ENCODE data around the gene SLC9B2. TPM values are rescaled to one million over a fixed set of nuclear protein-coding genes. Genes with fewer than 3 reads are reported as not detected.
"Not testable (repeated sequence)": the region's sequence is repeated elsewhere in the genome, so short reads cannot be mapped to it uniquely, and the experiment has no call there.

SLC9B2 gene
- total RNA-seq, 1 donor from 2014 or later: 19.9 TPM

DNA sequence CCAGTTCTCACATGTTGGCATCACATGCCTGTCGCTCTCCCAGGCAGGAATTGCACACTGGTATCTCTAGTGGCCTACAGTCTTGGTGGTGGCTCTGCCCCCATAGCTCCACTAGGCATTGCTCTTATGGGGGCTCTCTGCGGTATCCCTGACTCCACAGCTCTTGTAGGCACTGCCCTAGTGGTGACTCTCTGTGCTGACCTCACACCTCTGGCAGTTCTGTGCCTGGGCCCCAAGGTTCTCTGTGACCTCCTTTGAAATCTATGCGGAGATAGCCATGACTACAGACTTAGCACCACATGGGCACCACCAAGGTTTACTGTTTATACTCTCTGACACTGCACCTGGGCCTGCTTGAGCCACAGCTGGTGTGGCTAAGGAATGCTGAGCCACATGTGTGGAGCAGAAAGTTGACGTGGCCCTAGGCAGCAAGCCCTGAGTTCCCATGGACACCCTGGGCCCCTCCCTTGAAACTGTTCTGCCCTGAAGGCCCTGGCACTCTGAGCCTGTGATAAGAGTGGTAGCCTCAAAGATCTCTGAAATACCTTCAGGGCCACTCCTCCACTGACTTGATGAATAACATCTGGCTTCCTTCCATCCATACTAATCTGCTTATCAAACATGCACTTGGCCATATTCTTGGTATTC, 65.1 kb downstream of the SLC9B2 start:
- H3K27me3 Mint-ChIP-seq (ENCODE audit: unreplicated experiment): peaks cover 10% of the 10 kb centered on the region
- no peaks in the 10 kb centered on the region for H3K9me3 Mint-ChIP-seq (ENCODE audit: unreplicated experiment)
- TF ChIP-seq, protein P1, sequence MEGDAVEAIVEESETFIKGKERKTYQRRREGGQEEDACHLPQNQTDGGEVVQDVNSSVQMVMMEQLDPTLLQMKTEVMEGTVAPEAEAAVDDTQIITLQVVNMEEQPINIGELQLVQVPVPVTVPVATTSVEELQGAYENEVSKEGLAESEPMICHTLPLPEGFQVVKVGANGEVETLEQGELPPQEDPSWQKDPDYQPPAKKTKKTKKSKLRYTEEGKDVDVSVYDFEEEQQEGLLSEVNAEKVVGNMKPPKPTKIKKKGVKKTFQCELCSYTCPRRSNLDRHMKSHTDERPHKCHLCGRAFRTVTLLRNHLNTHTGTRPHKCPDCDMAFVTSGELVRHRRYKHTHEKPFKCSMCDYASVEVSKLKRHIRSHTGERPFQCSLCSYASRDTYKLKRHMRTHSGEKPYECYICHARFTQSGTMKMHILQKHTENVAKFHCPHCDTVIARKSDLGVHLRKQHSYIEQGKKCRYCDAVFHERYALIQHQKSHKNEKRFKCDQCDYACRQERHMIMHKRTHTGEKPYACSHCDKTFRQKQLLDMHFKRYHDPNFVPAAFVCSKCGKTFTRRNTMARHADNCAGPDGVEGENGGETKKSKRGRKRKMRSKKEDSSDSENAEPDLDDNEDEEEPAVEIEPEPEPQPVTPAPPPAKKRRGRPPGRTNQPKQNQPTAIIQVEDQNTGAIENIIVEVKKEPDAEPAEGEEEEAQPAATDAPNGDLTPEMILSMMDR (IDR thresholded peaks at IDR 0.05): no peak
- H3K27ac Mint-ChIP-seq (ENCODE audit: unreplicated experiment): no peak overlapping the region
- H3K36me3 Mint-ChIP-seq (ENCODE audit: unreplicated experiment): no peaks in the 10 kb centered on the region
- DNase-seq (ENCODE audit: extremely low spot score, unreplicated experiment): no peak
- no peak overlapping the region for H3K4me3 Mint-ChIP-seq (ENCODE audit: unreplicated experiment)
- H3K4me1 Mint-ChIP-seq (ENCODE audit: unreplicated experiment): no peaks in the 10 kb centered on the region

DNA sequence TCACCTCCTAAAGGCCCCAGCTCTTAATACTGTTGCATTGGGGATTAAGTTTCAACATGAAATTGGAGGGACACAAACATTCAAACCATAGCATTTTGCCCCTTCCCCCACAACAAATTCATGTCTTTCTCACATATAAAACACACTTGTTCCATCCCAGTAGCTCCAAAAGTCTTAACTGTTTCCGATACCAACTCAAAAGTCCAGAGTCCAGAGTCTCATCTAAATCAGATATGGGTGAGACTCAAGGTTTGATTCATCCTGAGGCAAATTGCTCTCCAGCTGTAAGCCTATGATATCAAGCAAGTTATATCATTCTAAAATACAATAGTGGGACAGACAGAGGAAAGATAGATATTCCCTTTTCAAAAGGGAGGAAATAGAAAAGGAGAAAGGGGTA, 65.8 kb downstream of the SLC9B2 start:
- H3K27me3 Mint-ChIP-seq (ENCODE audit: unreplicated experiment): peaks cover 16% of the 10 kb centered on the region

DNA sequence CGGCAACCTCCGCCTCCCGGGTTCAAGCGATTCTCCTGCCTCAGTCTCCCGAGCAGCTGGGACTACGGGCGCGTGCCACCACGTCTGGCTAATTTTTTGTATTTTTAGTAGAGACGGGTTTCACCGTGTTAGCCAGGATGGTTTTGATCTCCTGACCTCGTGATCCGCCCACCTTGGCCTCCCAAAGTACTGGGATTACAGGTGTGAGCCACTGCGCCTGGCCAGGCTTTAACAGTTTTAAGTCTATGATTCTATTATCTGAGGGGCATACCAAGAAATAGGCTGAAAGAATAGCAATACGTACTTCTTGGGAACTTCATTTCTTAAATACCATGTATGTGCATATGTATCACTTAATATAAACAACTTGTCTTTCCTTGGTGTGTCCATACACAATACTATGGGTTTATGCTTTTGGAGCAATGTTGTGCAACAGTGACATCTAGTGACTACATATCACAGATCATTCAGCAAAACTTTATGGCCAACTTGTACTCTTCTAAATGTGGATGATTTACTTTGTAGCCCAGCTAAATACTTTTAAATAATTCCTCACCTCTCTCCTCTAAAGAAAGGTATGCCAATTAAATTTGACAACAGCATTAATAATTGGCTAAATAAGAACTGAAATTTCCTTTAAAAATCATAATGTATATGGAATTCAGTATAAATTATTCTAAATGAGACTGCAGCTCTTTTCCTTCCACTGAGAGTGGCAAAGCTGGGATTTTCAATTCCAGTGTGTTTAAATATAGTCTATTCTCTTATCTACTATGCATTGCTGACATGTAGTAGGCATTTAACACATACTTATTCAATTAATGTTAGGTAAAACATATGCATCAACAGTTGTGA, 67.5 kb downstream of the SLC9B2 start:
- Mint-ChIP-seq H3K27ac (ENCODE audit: unreplicated experiment) (no peak overlapping the region), H3K9me3 (ENCODE audit: unreplicated experiment) (no peaks in the 10 kb centered on the region), H3K27me3 (ENCODE audit: unreplicated experiment) (peaks cover 33% of the 10 kb centered on the region), H3K4me3 (ENCODE audit: unreplicated experiment) (no peak overlapping the region), H3K36me3 (ENCODE audit: unreplicated experiment) (no peaks in the 10 kb centered on the region), H3K4me1 (ENCODE audit: unreplicated experiment) (no peaks in the 10 kb centered on the region)
- TF ChIP-seq, protein P1 (IDR thresholded peaks at IDR 0.05): peak; percentile 84
- DNase-seq (ENCODE audit: extremely low spot score, unreplicated experiment): no peak

More for the DNA sequence above, 65.8 kb downstream of the SLC9B2 start:
- H3K4me1 Mint-ChIP-seq (ENCODE audit: unreplicated experiment): no peaks in the 10 kb centered on the region
- no peak overlapping the region for H3K27ac Mint-ChIP-seq (ENCODE audit: unreplicated experiment)
- TF ChIP-seq, protein P1 (IDR thresholded peaks at IDR 0.05): no peak
- no peak overlapping the region for H3K4me3 Mint-ChIP-seq (ENCODE audit: unreplicated experiment)
- H3K9me3 Mint-ChIP-seq (ENCODE audit: unreplicated experiment): no peaks in the 10 kb centered on the region
- no peak for DNase-seq (ENCODE audit: extremely low spot score, unreplicated experiment)
- H3K36me3 Mint-ChIP-seq (ENCODE audit: unreplicated experiment): no peaks in the 10 kb centered on the region

DNA sequence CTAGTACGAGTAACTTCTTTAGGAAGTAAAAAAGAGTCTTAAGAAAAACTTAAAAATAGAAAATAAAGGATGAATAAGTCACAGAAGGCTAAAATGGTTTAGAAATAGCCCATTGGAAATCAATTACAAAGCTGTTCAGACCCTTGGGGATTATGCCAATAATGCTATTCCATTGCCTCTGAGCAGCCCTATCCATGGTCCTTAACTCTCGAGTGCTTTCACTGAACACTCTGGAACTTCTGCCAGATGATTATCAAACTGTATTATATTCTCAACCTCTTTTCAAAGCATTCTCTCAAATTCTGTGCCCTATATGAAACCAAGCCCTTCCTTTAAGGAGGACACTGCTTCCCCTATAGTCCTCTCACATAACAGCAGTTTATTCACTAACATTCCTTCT, 74.0 kb downstream of the SLC9B2 start:
- H3K4me3 Mint-ChIP-seq (ENCODE audit: unreplicated experiment): no peak overlapping the region
- no peaks in the 10 kb centered on the region for H3K4me1 Mint-ChIP-seq (ENCODE audit: unreplicated experiment)
- peaks cover 6% of the 10 kb centered on the region for H3K9me3 Mint-ChIP-seq (ENCODE audit: unreplicated experiment)
- H3K27ac Mint-ChIP-seq (ENCODE audit: unreplicated experiment): no peak overlapping the region
- TF ChIP-seq, protein P1 (IDR thresholded peaks at IDR 0.05): no peak
- DNase-seq (ENCODE audit: extremely low spot score, unreplicated experiment): no peak
- H3K27me3 Mint-ChIP-seq (ENCODE audit: unreplicated experiment): peaks cover 63% of the 10 kb centered on the region
- H3K36me3 Mint-ChIP-seq (ENCODE audit: unreplicated experiment): peaks cover 1% of the 10 kb centered on the region

DNA sequence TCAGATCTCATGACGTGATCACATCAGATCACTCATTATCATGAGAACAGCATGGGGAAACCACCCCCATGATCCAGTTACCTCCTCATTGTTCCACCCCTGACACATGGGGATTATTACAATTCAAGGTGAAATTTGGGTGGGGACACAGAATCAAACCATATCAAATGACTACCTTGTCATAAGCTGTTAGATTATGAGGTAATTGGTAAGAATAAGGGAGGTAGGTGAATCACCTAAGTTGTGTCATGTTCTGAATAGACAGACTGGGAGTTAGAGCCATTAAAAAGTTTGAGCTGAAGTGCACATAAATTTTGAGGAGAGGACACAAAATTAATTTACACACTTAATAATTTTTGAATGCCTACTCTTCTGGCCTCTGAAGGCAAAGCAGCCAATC, 81.8 kb downstream of the SLC9B2 start:
- Mint-ChIP-seq H3K4me1 (ENCODE audit: unreplicated experiment) (no peaks in the 10 kb centered on the region), H3K9me3 (ENCODE audit: unreplicated experiment) (peaks cover 6% of the 10 kb centered on the region), H3K27me3 (ENCODE audit: unreplicated experiment) (peaks cover 50% of the 10 kb centered on the region), H3K36me3 (ENCODE audit: unreplicated experiment) (peaks cover 1% of the 10 kb centered on the region), H3K27ac (ENCODE audit: unreplicated experiment) (no peak overlapping the region), H3K4me3 (ENCODE audit: unreplicated experiment) (no peak overlapping the region)
- TF ChIP-seq, protein P1 (IDR thresholded peaks at IDR 0.05): no peak
- DNase-seq (ENCODE audit: extremely low spot score, unreplicated experiment): no peak

DNA sequence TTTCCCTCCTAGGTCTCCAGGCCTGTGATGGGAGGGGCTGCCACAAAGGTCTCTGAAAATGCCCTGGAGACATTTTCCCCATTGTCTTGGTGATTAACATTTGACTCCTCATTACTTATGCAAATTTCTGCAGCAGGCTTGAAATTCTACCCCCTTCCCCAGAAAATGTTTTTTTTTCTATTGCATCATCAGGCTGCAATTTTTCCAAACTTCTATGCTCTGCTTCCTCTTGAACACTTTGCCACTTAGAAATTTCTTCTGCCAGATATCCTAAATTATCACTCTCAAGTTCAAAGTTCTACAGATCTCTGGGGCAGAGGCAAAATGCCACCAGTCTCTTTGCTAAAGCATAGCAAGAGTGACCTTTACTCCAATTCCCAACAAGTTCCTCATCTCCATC, 82.6 kb downstream of the SLC9B2 start:
- peaks cover 47% of the 10 kb centered on the region for H3K27me3 Mint-ChIP-seq (ENCODE audit: unreplicated experiment)
- not testable (repeated sequence) for H3K4me1 Mint-ChIP-seq (ENCODE audit: unreplicated experiment); H3K27ac Mint-ChIP-seq (ENCODE audit: unreplicated experiment); H3K36me3 Mint-ChIP-seq (ENCODE audit: unreplicated experiment); DNase-seq (ENCODE audit: extremely low spot score, unreplicated experiment); H3K4me3 Mint-ChIP-seq (ENCODE audit: unreplicated experiment); H3K9me3 Mint-ChIP-seq (ENCODE audit: unreplicated experiment)

All from osteocyte (in vitro differentiated cells).